Upper lobe of right lung (tissue), 1 donor: ENCODE results near the gene PAX9. TPM values are rescaled to one million over a fixed set of nuclear protein-coding genes. Genes with fewer than 3 reads are reported as not detected.

Experiments
- ATAC-seq: fragments of 200-7000 bp; cut with Tn5 transposase; one replicate; pipeline ENCODE4 v1.9.1; 2020; ENCODE audit warnings: mild to moderate bottlenecking, moderate library complexity
- DNase-seq: peaks from one replicate; pipeline ENCODE4 v3.0.0-alpha.2; 2020
- H3K27ac ChIP-seq: fragments of 200-600 bp; one replicate; pipeline ENCODE4 v1.8.0; 2022
- H3K27me3 ChIP-seq: fragments of 200-600 bp; one replicate; pipeline ENCODE4 v1.8.0; 2022; ENCODE audit warnings: mild to moderate bottlenecking
- H3K36me3 ChIP-seq: fragments of 200-600 bp; one replicate; pipeline ENCODE4 v1.8.0; 2022
- H3K4me1 ChIP-seq: fragments of 200-600 bp; one replicate; pipeline ENCODE4 v1.8.0; 2022
- H3K4me3 ChIP-seq: fragments of 200-600 bp; one replicate; pipeline ENCODE4 v1.8.0; 2022; ENCODE audit warnings: mild to moderate bottlenecking
- H3K9me3 ChIP-seq: fragments of 200-600 bp; one replicate; pipeline ENCODE4 v1.8.0; 2022
- CTCF ChIP-seq: fragments of 200-600 bp; IDR thresholded peaks from one replicate; pipeline ENCODE4 v1.8.0; 2022; ENCODE audit warnings: antibody characterized with exemption
- intact Hi-C: fragments of 100-400 bp; cut with DNase I; formaldehyde crosslinking; loops from one replicate; pipeline ENCODE4 v1.11.0; 2022
- total RNA-seq: library from RNA; stranded (reverse); fragmentation: NEBNext Ultra II Directional; extraction: Animal tissue kit (Norgen Biotek cat#: 25700); gene quantifications from one replicate; pipeline ENCODE4 v1.2.1, GENCODE V29; 2021
- donor health status: DM: no; HTN: yes; CAD: no; lungs with severe emphysema.

Gene PAX9
- total RNA-seq, 1 donor from 2014 or later: 0.78 TPM

DNA sequence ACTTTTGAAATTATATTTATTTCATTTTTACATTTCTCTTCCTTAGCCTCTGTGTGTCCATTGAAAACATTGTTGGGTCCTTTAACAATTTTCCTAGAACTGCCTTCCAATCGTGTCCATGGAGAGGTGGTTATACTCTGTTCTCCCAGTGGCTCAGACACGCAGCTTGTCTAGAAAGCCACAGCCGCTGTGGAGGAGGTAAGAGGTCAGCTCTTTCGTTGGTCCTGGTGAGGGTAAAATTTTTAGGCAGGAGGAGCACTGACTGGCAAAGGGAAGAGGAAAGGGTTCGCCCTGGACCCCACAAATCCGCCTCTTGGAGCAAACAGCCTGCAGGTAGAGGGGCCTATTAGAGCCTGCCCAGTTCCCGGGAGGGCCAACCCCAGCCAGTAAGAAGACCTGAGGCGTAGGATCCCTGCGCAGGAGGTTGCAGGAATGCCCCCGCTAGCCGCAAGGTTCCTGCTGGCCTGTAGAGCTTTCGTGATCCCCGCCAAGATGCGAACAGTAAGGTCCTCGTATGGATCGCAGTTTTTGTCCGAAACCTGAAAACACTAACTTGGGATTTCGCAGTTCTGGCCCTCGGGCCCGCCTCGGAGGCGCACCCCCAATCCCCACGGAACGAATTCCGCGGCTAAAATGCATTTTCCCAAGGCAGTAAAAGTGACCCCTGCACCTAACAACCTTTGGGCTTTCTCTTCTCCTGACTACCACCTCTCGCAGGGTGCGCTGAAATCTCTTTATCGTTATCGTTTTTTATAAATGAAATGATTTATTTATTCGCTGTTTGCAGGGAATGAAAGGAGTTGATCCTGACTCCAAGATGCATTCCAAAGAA, 7.5 kb upstream of the PAX9 start:
- Histone ChIP-seq H3K9me3 (no peaks in the 10 kb centered on the region), H3K36me3 (no peaks in the 10 kb centered on the region), H3K27me3 (peaks cover 100% of the 10 kb centered on the region), H3K27ac (no peak overlapping the region), H3K4me3 (no peak overlapping the region), H3K4me1 (peaks cover 15% of the 10 kb centered on the region)
- TF ChIP-seq CTCF: no peak
- intact Hi-C loops: no loop called here
- DNase-seq (no peak), ATAC-seq (no peak)

GRCh38 chr14:36654794-36655381, 6.8 kb upstream of the PAX9 start:
- Histone ChIP-seq H3K9me3 (no peaks in the 10 kb centered on the region), H3K27me3 (peaks cover 100% of the 10 kb centered on the region), H3K27ac (no peak overlapping the region), H3K4me1 (peaks cover 17% of the 10 kb centered on the region), H3K36me3 (no peaks in the 10 kb centered on the region), H3K4me3 (no peak overlapping the region)
- ATAC-seq (no peak), DNase-seq (no peak)
- intact Hi-C loops: no loop called here
- no peak for TF ChIP-seq CTCF

- DNase-seq (no peak), ATAC-seq (no peak)
- TF ChIP-seq CTCF: no peak
- Histone ChIP-seq H3K9me3 (no peaks in the 10 kb centered on the region), H3K4me3 (no peak overlapping the region), H3K4me1 (peaks cover 17% of the 10 kb centered on the region), H3K36me3 (no peaks in the 10 kb centered on the region), H3K27me3 (peaks cover 100% of the 10 kb centered on the region), H3K27ac (no peak overlapping the region)
- intact Hi-C loops: no loop called here
Observed at GRCh38 chr14:36655571-36655962, 6.1 kb upstream of the PAX9 start.

DNA sequence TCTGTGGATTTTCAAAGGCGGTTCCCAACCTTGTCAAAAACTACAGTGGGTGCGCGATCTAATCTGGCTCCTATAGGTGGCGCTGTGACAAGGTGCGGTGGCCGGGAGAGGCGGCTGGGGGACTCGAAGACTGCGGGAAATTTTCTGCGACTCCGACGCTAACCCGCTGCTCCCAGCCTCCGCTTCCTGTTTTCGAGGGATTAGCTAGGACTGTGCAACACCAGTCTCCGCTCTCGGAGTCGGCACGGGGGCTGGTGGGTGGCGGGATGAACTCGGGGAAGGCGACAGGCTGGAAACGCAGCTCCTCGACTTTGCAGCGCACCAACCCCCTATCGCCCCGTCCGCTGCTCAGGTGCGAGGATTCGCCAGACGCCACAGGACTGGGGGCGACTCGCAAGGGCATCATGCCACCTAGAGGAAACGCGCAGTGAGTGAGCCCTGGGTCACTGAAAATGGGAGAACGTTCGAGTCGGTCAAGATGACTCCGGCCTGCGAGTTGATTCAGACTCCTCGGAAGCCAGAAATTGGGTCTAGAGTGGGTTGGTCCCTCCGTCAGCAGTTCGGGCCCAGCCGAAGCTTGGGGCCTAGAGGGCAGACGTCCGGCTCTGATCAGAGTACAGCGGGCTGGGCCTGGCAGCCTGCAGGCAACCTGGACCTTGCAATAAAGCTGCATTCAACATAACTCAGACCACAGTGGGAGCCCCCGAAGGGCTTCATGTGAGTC, 5.5 kb upstream of the PAX9 start:
- peaks cover 17% of the 10 kb centered on the region for H3K4me1 ChIP-seq
- no peak overlapping the region for H3K27ac ChIP-seq
- peaks cover 100% of the 10 kb centered on the region for H3K27me3 ChIP-seq
- peak; percentile 32 for TF ChIP-seq CTCF
- H3K36me3 ChIP-seq: no peaks in the 10 kb centered on the region
- peak; percentile 47 for ATAC-seq
- intact Hi-C loops: no loop called here
- DNase-seq: peak; percentile 67
- H3K9me3 ChIP-seq: no peaks in the 10 kb centered on the region
- H3K4me3 ChIP-seq: no peak overlapping the region

GRCh38 chr14:36656687-36657398, 4.8 kb upstream of the PAX9 start:
- ATAC-seq (no peak), DNase-seq (no peak)
- Histone ChIP-seq H3K27me3 (peaks cover 100% of the 10 kb centered on the region), H3K36me3 (no peaks in the 10 kb centered on the region), H3K27ac (no peak overlapping the region), H3K4me3 (peak overlapping the region; percentile 5), H3K4me1 (peaks cover 17% of the 10 kb centered on the region), H3K9me3 (no peaks in the 10 kb centered on the region)
- no peak for TF ChIP-seq CTCF
- intact Hi-C loops: no loop called here
